ENCODE data around the gene PAQR5.

- no peak for TF ChIP-seq CTCF (IDR thresholded peaks at IDR 0.05)
- no peak for TF ChIP-seq POLR2AphosphoS5 (IDR thresholded peaks at IDR 0.05)
- TF ChIP-seq POLR2A (IDR thresholded peaks at IDR 0.05): no peak
- TF ChIP-seq EP300 (IDR thresholded peaks at IDR 0.05): no peak
Observed at GRCh38 chr15:69439623-69440022, 140.9 kb downstream of the PAQR5 start.

Measured in gastroesophageal sphincter (tissue), 3 donors.